Neuronal stem cell (in vitro differentiated cells): Measurements from ENCODE around the gene SBSN.

Experiments
- DNase-seq: peaks from one replicate; pipeline ENCODE4 v3.0.0-alpha.2; 2013; ENCODE audit warnings: low spot score
- H2AFZ ChIP-seq: one replicate; pipeline ENCODE4 v1.6.1; 2013; ENCODE audit warnings: mild to moderate bottlenecking, low read length, inconsistent platforms
- H2AK5ac ChIP-seq: 2 replicates; pipeline ENCODE4 v1.6.1; 2013; ENCODE audit warnings: low read depth, mild to moderate bottlenecking, inconsistent platforms, low read length, moderate library complexity, mixed read lengths
- H2BK120ac ChIP-seq: 2 replicates; pipeline ENCODE4 v1.6.1; 2013; ENCODE audit warnings: low read depth, mild to moderate bottlenecking, inconsistent platforms, low read length, moderate library complexity, mixed read lengths
- H2BK12ac ChIP-seq: one replicate; pipeline ENCODE4 v1.6.1; 2013; ENCODE audit warnings: low read length, inconsistent platforms
- H2BK15ac ChIP-seq: 2 replicates; pipeline ENCODE4 v1.6.1; 2013; ENCODE audit warnings: mild to moderate bottlenecking, low read length, inconsistent platforms, mixed read lengths
- H2BK5ac ChIP-seq: one replicate; pipeline ENCODE4 v1.6.1; 2013; ENCODE audit warnings: inconsistent platforms, mild to moderate bottlenecking, low read length, moderate library complexity
- H3K14ac ChIP-seq: one replicate; pipeline ENCODE4 v1.6.1; 2013; ENCODE audit warnings: low read length, inconsistent platforms
- H3K18ac ChIP-seq: 2 replicates; pipeline ENCODE4 v1.6.1; 2013; ENCODE audit warnings: low read length, inconsistent platforms
- H3K23ac ChIP-seq: 2 replicates; pipeline ENCODE4 v1.6.1; 2013; ENCODE audit warnings: low read depth, mild to moderate bottlenecking, mixed read lengths, low read length, inconsistent platforms; ENCODE audit not compliant: poor library complexity
- H3K27ac ChIP-seq: replicated peaks from 3 replicates; pipeline ENCODE4 v1.5.1; 2013; ENCODE audit warnings: low read length, inconsistent platforms
- H3K27me3 ChIP-seq, 3 experiments: 2 replicates each; pipeline ENCODE4 v1.6.1; 2013; ENCODE audit warnings: low read length in 3 of 3, mild to moderate bottlenecking in 2 of 3, inconsistent platforms in 1 of 3, low read depth in 1 of 3, mixed read lengths in 1 of 3, moderate library complexity in 1 of 3; ENCODE audit not compliant: control insufficient read depth in 3 of 3, insufficient read depth in 3 of 3
- H3K36me3 ChIP-seq, 2 donors: replicated peaks in 1 of 2; 2 replicates each; pipeline ENCODE4 v1.6.1; 2013; ENCODE audit warnings: low read length in 2 of 2; ENCODE audit not compliant: control insufficient read depth in 2 of 2, insufficient read depth in 2 of 2
- H3K4ac ChIP-seq: 2 replicates; pipeline ENCODE4 v1.6.1; 2013; ENCODE audit warnings: inconsistent platforms, mild to moderate bottlenecking, low read length, moderate library complexity
- H3K4me1 ChIP-seq, 2 donors: 1 replicate in 1 of 2; 2 replicates in 1 of 2; pipeline ENCODE4 v1.6.1; 2013; ENCODE audit warnings: low read length in 2 of 2, low read depth in 1 of 2; ENCODE audit not compliant: control insufficient read depth in 2 of 2, insufficient read depth in 1 of 2
- H3K4me2 ChIP-seq: one replicate; pipeline ENCODE4 v1.6.1; 2013; ENCODE audit warnings: mild to moderate bottlenecking, low read length, inconsistent platforms; ENCODE audit not compliant: insufficient read depth, poor library complexity, severe bottlenecking
- H3K4me3 ChIP-seq, 2 donors: 2 replicates each; pipeline ENCODE4 v1.5.1; 2013; ENCODE audit warnings: low read length in 2 of 2, mild to moderate bottlenecking in 2 of 2, inconsistent platforms in 1 of 2, moderate library complexity in 1 of 2
- H3K79me1 ChIP-seq: one replicate; pipeline ENCODE4 v1.6.1; 2013; ENCODE audit warnings: low read depth, mild to moderate bottlenecking, inconsistent platforms, low read length, moderate library complexity
- H3K9ac ChIP-seq: one replicate; pipeline ENCODE4 v1.6.1; 2013; ENCODE audit warnings: mild to moderate bottlenecking, low read depth, low read length, inconsistent platforms; ENCODE audit not compliant: poor library complexity
- H3K9me3 ChIP-seq, 2 donors: replicated peaks in 1 of 2; 2 replicates each; pipeline versions ENCODE3 to v1.6.1; 2013; ENCODE audit warnings: low read length in 2 of 2, mild to moderate bottlenecking in 2 of 2, inconsistent platforms in 1 of 2, low read depth in 1 of 2, mixed read lengths in 1 of 2, moderate library complexity in 1 of 2; ENCODE audit not compliant: control insufficient read depth in 2 of 2, insufficient read depth in 1 of 2
- H4K8ac ChIP-seq: one replicate; pipeline ENCODE4 v1.6.1; 2013; ENCODE audit warnings: low read depth, mild to moderate bottlenecking, inconsistent platforms, low read length, moderate library complexity
- H4K91ac ChIP-seq: one replicate; pipeline ENCODE4 v1.6.1; 2013; ENCODE audit warnings: low read length, low read depth, mild to moderate bottlenecking, inconsistent platforms; ENCODE audit not compliant: poor library complexity
- WGBS, 2 donors: extraction: QIAGEN DNeasy Blood & Tissue Kit; methylation state at CpG; one replicate each; pipeline ENCODE4 v1.1.7; 2013; ENCODE audit warnings: missing lambda C conversion rate in 2 of 2, mixed read lengths in 1 of 2; ENCODE audit not compliant: insufficient read length in 2 of 2, insufficient replicate concordance in 1 of 2; ENCODE audit errors: extremely low coverage in 2 of 2; 5-methylcytosine and 5-hydroxymethylcytosine counted together

The SBSN gene

GRCh38 chr19:35561436-35561835, 33.3 kb upstream of the SBSN start:
- no peak overlapping the region for H2BK5ac ChIP-seq
- no peaks in the 10 kb centered on the region for H3K36me3 ChIP-seq
- peak overlapping the region; percentile 32 for H3K14ac ChIP-seq
- H3K4me3 ChIP-seq: peak overlapping the region in 1 of 2 donors; percentile 10
- no peak overlapping the region for H3K4ac ChIP-seq
- H4K8ac ChIP-seq: no peak overlapping the region
- no peak overlapping the region for H2BK120ac ChIP-seq
- no peak overlapping the region for H3K4me2 ChIP-seq
- H3K79me1 ChIP-seq: peaks cover 2% of the 10 kb centered on the region
- H3K4me1 ChIP-seq: peaks cover 0 to 3% of the 10 kb centered on the region in 2 donors
- peak overlapping the region; percentile 83 for H3K23ac ChIP-seq
- H3K9ac ChIP-seq: peak overlapping the region; percentile 65
- DNase-seq: no peak
- no peak overlapping the region for H3K18ac ChIP-seq
- no peak overlapping the region for H4K91ac ChIP-seq
- H3K27ac ChIP-seq: no peak overlapping the region
- peaks cover 2 to 63% (median 30%) of the 10 kb centered on the region in 3 experiments for H3K27me3 ChIP-seq
- no peak overlapping the region for H2AFZ ChIP-seq
- no peak overlapping the region for H2BK12ac ChIP-seq
- no CpG with 5 or more reads among the region's 6 CpGs for WGBS, 2 donors
- no peak overlapping the region for H2AK5ac ChIP-seq
- peaks cover 0 to 4% of the 10 kb centered on the region in 2 donors for H3K9me3 ChIP-seq
- no peak overlapping the region for H2BK15ac ChIP-seq

GRCh38 chr19:35560677-35561076, 32.6 kb upstream of the SBSN start:
- no peaks in the 10 kb centered on the region for H3K36me3 ChIP-seq
- no peak overlapping the region for H4K91ac ChIP-seq
- H2BK12ac ChIP-seq: no peak overlapping the region
- peaks cover 0 to 3% of the 10 kb centered on the region in 2 donors for H3K4me1 ChIP-seq
- no peak overlapping the region for H2BK120ac ChIP-seq
- peaks cover 0 to 4% of the 10 kb centered on the region in 2 donors for H3K9me3 ChIP-seq
- no peak overlapping the region for H3K18ac ChIP-seq
- H4K8ac ChIP-seq: no peak overlapping the region
- H3K4me2 ChIP-seq: no peak overlapping the region
- no CpG with 5 or more reads among the region's 6 CpGs for WGBS, 2 donors
- no peak overlapping the region for H2BK15ac ChIP-seq
- no peak overlapping the region for H3K14ac ChIP-seq
- H3K27me3 ChIP-seq: peaks cover 2 to 68% (median 30%) of the 10 kb centered on the region in 3 experiments
- H3K23ac ChIP-seq: no peak overlapping the region
- no peak overlapping the region for H2BK5ac ChIP-seq
- H3K79me1 ChIP-seq: peaks cover 2% of the 10 kb centered on the region
- H3K27ac ChIP-seq: no peak overlapping the region
- H3K9ac ChIP-seq: no peak overlapping the region
- no peak overlapping the region for H2AK5ac ChIP-seq
- no peak overlapping the region for H3K4ac ChIP-seq
- no peak overlapping the region for H3K4me3 ChIP-seq
- no peak overlapping the region for H2AFZ ChIP-seq
- no peak for DNase-seq

GRCh38 chr19:35560271-35560670, 32.2 kb upstream of the SBSN start:
- Histone ChIP-seq H2BK120ac (no peak overlapping the region), H3K79me1 (peaks cover 2% of the 10 kb centered on the region), H3K27me3 (peaks cover 2 to 69% (median 30%) of the 10 kb centered on the region in 3 experiments), H3K36me3 (no peaks in the 10 kb centered on the region), H4K8ac (no peak overlapping the region), H3K14ac (no peak overlapping the region), H2BK5ac (no peak overlapping the region), H2BK12ac (peak overlapping the region; percentile 73), H3K18ac (no peak overlapping the region), H3K27ac (no peak overlapping the region), H3K4ac (peak overlapping the region; percentile 84), H3K23ac (no peak overlapping the region), H3K9ac (no peak overlapping the region), H2BK15ac (peak overlapping the region; percentile 43), H2AK5ac (peak overlapping the region; percentile 78), H3K4me3 (no peak overlapping the region), H3K4me1 (peaks cover 0 to 3% of the 10 kb centered on the region in 2 donors), H2AFZ (no peak overlapping the region), H4K91ac (no peak overlapping the region), H3K9me3 (peaks cover 0 to 4% of the 10 kb centered on the region in 2 donors), H3K4me2 (no peak overlapping the region)
- WGBS, 2 donors: no CpG with 5 or more reads among the region's 18 CpGs
- DNase-seq: no peak

GRCh38 chr19:35559781-35560180, 31.7 kb upstream of the SBSN start:
- Histone ChIP-seq H3K14ac (peak overlapping the region; percentile 82), H2BK12ac (peak overlapping the region; percentile 73), H3K4me2 (no peak overlapping the region), H3K9ac (no peak overlapping the region), H2BK5ac (no peak overlapping the region), H3K27me3 (peaks cover 2 to 66% (median 32%) of the 10 kb centered on the region in 3 experiments), H3K79me1 (peaks cover 2% of the 10 kb centered on the region), H4K8ac (no peak overlapping the region), H2BK15ac (peak overlapping the region; percentile 43), H2BK120ac (no peak overlapping the region), H3K23ac (peak overlapping the region; percentile 83), H3K27ac (no peak overlapping the region), H3K18ac (no peak overlapping the region), H3K9me3 (peaks cover 0 to 4% of the 10 kb centered on the region in 2 donors), H3K4me3 (no peak overlapping the region), H4K91ac (no peak overlapping the region), H3K36me3 (no peaks in the 10 kb centered on the region), H3K4ac (peak overlapping the region; percentile 84), H2AK5ac (peak overlapping the region; percentile 78), H2AFZ (no peak overlapping the region), H3K4me1 (peaks cover 0 to 3% of the 10 kb centered on the region in 2 donors)
- no CpG with 5 or more reads among the region's 23 CpGs for WGBS, 2 donors
- DNase-seq: no peak
